OCI-LY7 (cell line): ENCODE results near the gene BMP5. TPM values are rescaled to one million over a fixed set of nuclear protein-coding genes. Genes with fewer than 3 reads are reported as not detected.

Experiments used
- Bru-seq: library from RNA; stranded (reverse); fragments of 400-500 nt; gene quantifications from one replicate; lab custom pipeline; 2021; lab: Mats Ljungman, UMichigan
- BruChase-seq, 2 experiments: library from RNA; stranded (reverse); fragments of 400-500 nt; gene quantifications; one replicate each; lab custom pipeline; 2021; lab: Mats Ljungman, UMichigan
- BruUV-seq: library from RNA; stranded (reverse); fragments of 400-500 nt; replicated peaks from 2 replicates; lab custom pipeline; 2021; lab: Mats Ljungman, UMichigan
- CTCF ChIA-PET: fragments of 300-600 bp; sonication (Branson Sonifier 250); formaldehyde crosslinking; loops from one replicate; lab custom pipeline; 2022; ENCODE audit warnings: antibody characterized with exemption; ENCODE audit not compliant: unreplicated experiment; lab: Charles Lee
- POLR2A ChIA-PET: fragments of 300-600 bp; sonication (Branson Sonifier 250); formaldehyde crosslinking; loops from one replicate; lab custom pipeline; 2022; ENCODE audit warnings: antibody characterized with exemption; lab: Charles Lee
- DNase-seq: peaks from one replicate; pipeline ENCODE4 v3.0.0-alpha.2; 2015; ENCODE audit warnings: low spot score
- H2AFZ ChIP-seq: fragments of 200-600 bp; sonication (generic), shearing (Covaris generic); 2 replicates; pipeline ENCODE4 v1.6.1; 2014; ENCODE audit warnings: mild to moderate bottlenecking, antibody characterized with exemption, low read length, moderate library complexity
- H3K27ac ChIP-seq: fragments of 200-600 bp; sonication (generic); 2 replicates; pipeline ENCODE4 v1.5.1; 2014; ENCODE audit warnings: mixed run types, low read depth, mild to moderate bottlenecking, moderate library complexity, low read length, inconsistent platforms; ENCODE audit not compliant: poor library complexity, severe bottlenecking
- H3K36me3 ChIP-seq: fragments of 200-600 bp; sonication (generic); 2 replicates; pipeline ENCODE4 v1.6.1; 2014; ENCODE audit warnings: mild to moderate bottlenecking, antibody characterized with exemption, low read length, moderate library complexity, mixed read lengths; ENCODE audit not compliant: insufficient read depth
- H3K4me1 ChIP-seq: fragments of 200-600 bp; sonication (generic); 2 replicates; pipeline ENCODE4 v1.5.1; 2014; ENCODE audit warnings: mild to moderate bottlenecking, low read length; ENCODE audit not compliant: insufficient read depth, poor library complexity, severe bottlenecking
- H3K4me2 ChIP-seq: fragments of 200-600 bp; sonication (generic); 2 replicates; pipeline ENCODE4 v1.6.1; 2014; ENCODE audit warnings: mild to moderate bottlenecking, low read length
- H3K4me3 ChIP-seq: fragments of 200-600 bp; sonication (generic); 2 replicates; pipeline ENCODE4 v1.5.1; 2014; ENCODE audit warnings: mild to moderate bottlenecking, low read depth, low read length; ENCODE audit not compliant: poor library complexity, severe bottlenecking
- H3K79me2 ChIP-seq: fragments of 200-600 bp; sonication (generic); 2 replicates; pipeline ENCODE4 v1.6.1; 2016; ENCODE audit warnings: low read depth, mild to moderate bottlenecking, low read length, moderate library complexity, mixed read lengths; ENCODE audit not compliant: insufficient read depth
- H3K9me2 ChIP-seq: fragments of 200-600 bp; sonication (generic); 2 replicates; pipeline ENCODE4 v1.6.1; 2016; ENCODE audit warnings: mild to moderate bottlenecking, low read length, mixed read lengths; ENCODE audit not compliant: insufficient read depth
- H3K9me3 ChIP-seq: fragments of 200-600 bp; sonication (generic); 2 replicates; pipeline ENCODE4 v1.6.1; 2014; ENCODE audit warnings: mild to moderate bottlenecking, mixed run types, low read length, mixed read lengths
- H4K20me1 ChIP-seq: fragments of 200-600 bp; sonication (generic); 2 replicates; pipeline ENCODE4 v1.6.1; 2014; ENCODE audit warnings: mild to moderate bottlenecking, antibody characterized with exemption, low read length, moderate library complexity, mixed read lengths; ENCODE audit not compliant: insufficient read depth
- CTCF ChIP-seq: fragments of 200-600 bp; sonication (generic); conservative IDR thresholded peaks from 2 replicates; pipeline ENCODE4 v1.5.1; 2014; ENCODE audit warnings: mild to moderate bottlenecking, antibody characterized with exemption, low read length, moderate library complexity, mixed read lengths
- EZH2phosphoT487 ChIP-seq: fragments of 200-600 bp; sonication (generic); IDR thresholded peaks from 2 replicates; pipeline ENCODE4 v1.6.1; 2018; ENCODE audit warnings: low read depth, borderline replicate concordance, mild to moderate bottlenecking, mixed run types, antibody characterized with exemption, low read length, moderate library complexity, mixed read lengths
- intact Hi-C: fragments of 100-400 bp; cut with micrococcal nuclease; formaldehyde crosslinking; loops from one replicate; pipeline ENCODE4 v1.10.0; 2022; ENCODE audit not compliant: unreplicated experiment
- long read RNA-seq: library from polyadenylated mRNA; stranded (forward); transcript quantifications from one replicate; pipeline ENCODE4 v2.0.0, GENCODE V29; 2022
- total RNA-seq, 2 experiments: library from RNA; depleted of rRNA in 1 of 2; stranded (reverse); fragments of >200 nt in 1 of 2; shearing (Covaris generic) in 1 of 2; gene quantifications; 2 replicates each; pipeline ENCODE4 v1.2.3, GENCODE V29; 2014 to 2022

BMP5 gene
- total RNA-seq (2014; rRNA removed; shearing (Covaris generic)) (not detected in 2 replicates), total RNA-seq (2022) (not detected in 2 replicates), Bru-seq, nascent RNA (not detected), BruChase-seq, experiment 1, labeled RNA remaining after a 6-hour chase (percentile 1 among the genes with signal in this experiment), BruChase-seq, experiment 2, labeled RNA remaining after a 2-hour chase (not detected)
- long read RNA-seq: 0 reads

DNA sequence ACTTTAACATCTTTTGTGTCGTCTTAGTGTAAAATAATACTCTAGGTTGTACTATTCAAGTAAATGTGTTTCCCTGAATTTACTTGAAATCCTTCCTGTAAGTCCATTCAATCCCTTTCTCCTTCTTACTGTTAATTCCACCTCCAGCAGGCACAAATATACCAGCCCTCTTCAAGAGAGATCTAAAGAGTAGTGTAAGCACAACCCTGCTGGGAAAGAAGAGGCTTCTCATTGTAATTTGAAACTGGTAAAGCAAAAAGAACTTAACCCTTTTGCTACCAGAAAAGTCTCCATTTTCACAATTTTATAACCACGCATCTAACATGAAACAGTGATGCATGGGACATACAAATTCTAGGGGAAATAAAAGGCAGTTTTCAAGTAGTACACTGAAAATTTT, at the start of gene BMP5:
Gene BMP5 (minus strand): TSS at position 191 of the 400 bp plus-strand sequence. CDS start 725 bp downstream, outside the sequence.
- CTCF ChIA-PET: no interaction called here
- Histone ChIP-seq H3K4me3 (no peak within 1 kb of the TSS), H3K79me2 (no peaks in the 10 kb centered on the region), H3K36me3 (no peaks in the 10 kb centered on the region), H4K20me1 (no peaks in the 10 kb centered on the region), H2AFZ (no peak within 1 kb of the TSS), H3K4me1 (no peaks in the 10 kb centered on the region), H3K9me2 (no peaks in the 10 kb centered on the region), H3K4me2 (no peak within 1 kb of the TSS), H3K27ac (no peak within 1 kb of the TSS), H3K9me3 (no peaks in the 10 kb centered on the region)
- BruUV-seq: no TSS peak
- POLR2A ChIA-PET: interaction anchor here (0.6 to 0.8 kb wide), 3 partner anchors 14 to 605 kb away, joined by 3 to 5 read pairs (median 3); no protein-coding TSS in a partner anchor
- intact Hi-C loops: no loop called here
- no peak for TF ChIP-seq CTCF
- TF ChIP-seq EZH2phosphoT487: no peak
- DNase-seq: no peak

DNA sequence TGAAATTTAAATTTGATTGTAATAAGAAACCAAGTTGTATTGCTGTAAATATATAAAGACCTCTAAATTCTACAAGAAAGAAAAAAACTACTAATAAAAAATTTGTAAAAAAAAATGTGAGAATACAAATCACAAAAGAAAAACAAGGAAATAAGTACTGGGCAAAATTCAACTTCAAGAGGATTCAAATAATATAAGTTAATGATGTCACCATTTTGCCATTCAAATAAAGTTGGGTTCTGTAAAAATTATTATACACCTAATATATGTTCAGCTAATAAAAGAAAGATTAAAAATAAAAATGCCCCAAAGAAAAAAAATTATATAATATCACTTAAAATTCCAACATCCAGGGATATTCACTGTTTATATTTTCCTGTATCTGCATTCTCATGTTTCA, 47.0 kb upstream of the BMP5 start:
- H2AFZ ChIP-seq: no peak overlapping the region
- no peak overlapping the region for H3K4me2 ChIP-seq
- POLR2A ChIA-PET: interaction anchor here (0.7 kb wide), 1 partner anchor 8 kb away, joined by 3 read pairs; no protein-coding TSS in a partner anchor
- CTCF ChIA-PET: no interaction called here
- H3K9me2 ChIP-seq: no peaks in the 10 kb centered on the region
- H3K79me2 ChIP-seq: no peaks in the 10 kb centered on the region
- H3K4me3 ChIP-seq: no peak overlapping the region
- H4K20me1 ChIP-seq: no peaks in the 10 kb centered on the region
- TF ChIP-seq EZH2phosphoT487: no peak
- TF ChIP-seq CTCF: no peak
- intact Hi-C loops: no loop called here
- no peaks in the 10 kb centered on the region for H3K9me3 ChIP-seq
- H3K4me1 ChIP-seq: no peaks in the 10 kb centered on the region
- no TSS peak for BruUV-seq
- H3K36me3 ChIP-seq: no peaks in the 10 kb centered on the region
- no peak for DNase-seq
- no peak overlapping the region for H3K27ac ChIP-seq

- Histone ChIP-seq H3K27ac (no peak overlapping the region), H3K4me1 (no peaks in the 10 kb centered on the region), H3K4me3 (no peak overlapping the region), H4K20me1 (no peaks in the 10 kb centered on the region), H2AFZ (no peak overlapping the region), H3K36me3 (no peaks in the 10 kb centered on the region), H3K79me2 (no peaks in the 10 kb centered on the region), H3K9me3 (no peaks in the 10 kb centered on the region), H3K4me2 (no peak overlapping the region), H3K9me2 (no peaks in the 10 kb centered on the region)
- CTCF ChIA-PET: no interaction called here
- BruUV-seq: no TSS peak
- TF ChIP-seq CTCF: no peak
- TF ChIP-seq EZH2phosphoT487: no peak
- intact Hi-C loops: no loop called here
- DNase-seq: no peak
- POLR2A ChIA-PET: interaction anchor here (0.7 kb wide), 1 partner anchor 40 kb away, joined by 3 read pairs; no protein-coding TSS in a partner anchor
Observed at GRCh38 chr6:55919716-55920308, 44.4 kb upstream of the BMP5 start.
